Gastrocnemius medialis (tissue), 4 donors: ENCODE data around the gene GLIS2.

Source experiments
- CTCF ChIP-seq, 5 experiments: fragments of 450-650 bp in 3 of 5; fragments of 200-600 bp in 2 of 5; sonication (generic) in 2 of 5; IDR thresholded peaks in 4 of 5; conservative IDR thresholded peaks in 1 of 5; 1 replicate in 4 of 5; 2 replicates in 1 of 5; pipeline ENCODE4 v1.5.1; 2016 to 2019; ENCODE audit warnings: antibody characterized with exemption in 5 of 5, mild to moderate bottlenecking in 3 of 5, moderate library complexity in 3 of 5
- POLR2A ChIP-seq, 2 donors: fragments of 450-650 bp; IDR thresholded peaks; one replicate each; pipeline ENCODE4 v1.6.1; 2017; ENCODE audit warnings: antibody characterized with exemption in 2 of 2, mild to moderate bottlenecking in 2 of 2, moderate library complexity in 2 of 2

- TF ChIP-seq CTCF (IDR thresholded peaks at IDR 0.05 in 4 of 5, conservative IDR thresholded peaks at IDR 0.05 in 1 of 5) (no peak), POLR2A (IDR thresholded peaks at IDR 0.05) (no peak)
These were observed 16.2 kb downstream of the GLIS2 start for GRCh38 chr16:4332083-4332482.
